ENCODE data around the gene GRK4.

Gene GRK4

GRCh38 chr4:3017504-3017903 lies 54.1 kb downstream of the GRK4 start:
- no peak for DNase-seq

GRCh38 chr4:3019145-3019846 lies 55.9 kb downstream of the GRK4 start:
- DNase-seq, result no peak

GRCh38 chr4:3021127-3021526 lies 57.8 kb downstream of the GRK4 start:
- no peak for DNase-seq

- no peak for DNase-seq
Observed at GRCh38 chr4:3021627-3022026, 58.3 kb downstream of the GRK4 start.

GRCh38 chr4:3022112-3022511 lies 58.7 kb downstream of the GRK4 start:
- DNase-seq, result no peak

GRCh38 chr4:3022651-3023050 lies 59.3 kb downstream of the GRK4 start:
- DNase-seq, result no peak

- no peak for DNase-seq
Observed at GRCh38 chr4:3025881-3026280, 62.5 kb downstream of the GRK4 start.

GRCh38 chr4:3026540-3026939 lies 63.2 kb downstream of the GRK4 start:
- DNase-seq, result no peak

- DNase-seq, result no peak
Observed at GRCh38 chr4:3029464-3029863, 66.1 kb downstream of the GRK4 start.

- DNase-seq, result no peak
Observed at GRCh38 chr4:3030566-3031356, 67.4 kb downstream of the GRK4 start.

- DNase-seq, result no peak
Observed at GRCh38 chr4:3031357-3032082, 68.1 kb downstream of the GRK4 start.

GRCh38 chr4:3034231-3034630 lies 70.9 kb downstream of the GRK4 start:
- DNase-seq, result no peak

GRCh38 chr4:3035249-3035648 lies 71.9 kb downstream of the GRK4 start:
- DNase-seq, result no peak

GRCh38 chr4:3035674-3036073 lies 72.3 kb downstream of the GRK4 start:
- DNase-seq, result no peak

- DNase-seq, result no peak
Observed at GRCh38 chr4:3036131-3036952, 73.0 kb downstream of the GRK4 start.

- no peak for DNase-seq
Observed at GRCh38 chr4:3037957-3038461, 74.6 kb downstream of the GRK4 start.

- DNase-seq, result no peak
Observed at GRCh38 chr4:3039706-3040366, 76.5 kb downstream of the GRK4 start.

- no peak for DNase-seq
Observed at GRCh38 chr4:3040452-3041191, 77.3 kb downstream of the GRK4 start.

- DNase-seq, result no peak
Observed at GRCh38 chr4:3041192-3042142, 78.1 kb downstream of the GRK4 start.

- DNase-seq, result no peak
Observed at GRCh38 chr4:3042226-3042625, 78.9 kb downstream of the GRK4 start.

Data from NK-92 treated with Interleukin-12 subunit alpha and Interleukin-12 subunit beta, amount 100 ng/mL, for 24 hours (cell line).